Neural progenitor cell (in vitro differentiated cells): Measurements from ENCODE around the gene CLDN16. TPM values are rescaled to one million over a fixed set of nuclear protein-coding genes. Genes with fewer than 3 reads are reported as not detected.

Experiments used
- DNase-seq: peaks from one replicate; pipeline ENCODE4 v3.0.0-alpha.2; 2016; ENCODE audit warnings: low spot score
- H2AFZ ChIP-seq: fragments of 200-600 bp; sonication (generic); replicated peaks from 2 replicates; pipeline ENCODE4 v1.6.1; 2016; ENCODE audit warnings: antibody characterized with exemption
- H3F3A ChIP-seq: fragments of 200-600 bp; sonication (generic); 2 replicates; pipeline ENCODE4 v1.6.1; 2016; ENCODE audit warnings: antibody characterized with exemption, low read depth
- H3K27ac ChIP-seq: fragments of 200-600 bp; sonication (generic); 2 replicates; pipeline ENCODE4 v1.5.1; 2016; ENCODE audit warnings: mild to moderate bottlenecking
- H3K27me3 ChIP-seq: fragments of 200-600 bp; sonication (generic); 2 replicates; pipeline ENCODE4 v1.6.1; 2016; ENCODE audit warnings: mild to moderate bottlenecking, moderate library complexity
- H3K36me3 ChIP-seq: fragments of 200-600 bp; sonication (generic); 2 replicates; pipeline ENCODE4 v1.5.1; 2016
- H3K4me1 ChIP-seq: fragments of 200-600 bp; sonication (generic); 2 replicates; pipeline ENCODE4 v1.6.1; 2016; ENCODE audit warnings: mixed run types
- H3K4me2 ChIP-seq: fragments of 200-600 bp; sonication (generic); 2 replicates; pipeline ENCODE4 v1.6.1; 2016
- H3K4me3 ChIP-seq: fragments of 200-600 bp; sonication (generic); 2 replicates; pipeline ENCODE4 v1.5.1; 2016
- H3K79me2 ChIP-seq: fragments of 200-600 bp; sonication (generic); 2 replicates; pipeline ENCODE4 v1.6.1; 2016; ENCODE audit warnings: low read depth
- H3K9ac ChIP-seq: fragments of 200-600 bp; sonication (generic); 2 replicates; pipeline ENCODE4 v1.6.1; 2016
- H3K9me3 ChIP-seq: fragments of 200-600 bp; sonication (generic); 2 replicates; pipeline ENCODE4 v1.5.1; 2016; ENCODE audit warnings: low read depth
- H4K20me1 ChIP-seq: fragments of 200-600 bp; sonication (generic); 2 replicates; pipeline ENCODE4 v1.6.1; 2016; ENCODE audit warnings: low read depth
- H3K27ac Mint-ChIP-seq: 3 replicates; pipeline ENCODE4 v1.8.0; 2021; ENCODE audit warnings: mixed read lengths
- H3K27me3 Mint-ChIP-seq: 2 replicates; pipeline ENCODE4 v1.8.0; 2022; ENCODE audit warnings: low read depth, mild to moderate bottlenecking, inconsistent platforms, moderate library complexity, mixed read lengths; ENCODE audit not compliant: insufficient read depth
- H3K36me3 Mint-ChIP-seq: 3 replicates; pipeline ENCODE4 v1.8.0; 2021; ENCODE audit warnings: mixed read lengths
- H3K4me1 Mint-ChIP-seq: 3 replicates; pipeline ENCODE4 v1.8.0; 2021; ENCODE audit warnings: mixed read lengths
- H3K4me3 Mint-ChIP-seq: 3 replicates; pipeline ENCODE4 v1.8.0; 2021; ENCODE audit warnings: mild to moderate bottlenecking, moderate library complexity, mixed read lengths
- H3K9me3 Mint-ChIP-seq: 3 replicates; pipeline ENCODE4 v1.8.0; 2020; ENCODE audit warnings: mixed read lengths
- CTCF ChIP-seq: fragments of 200-600 bp; sonication (generic); IDR thresholded peaks from 2 replicates; pipeline ENCODE4 v1.5.1; 2017; ENCODE audit warnings: antibody characterized with exemption, mild to moderate bottlenecking
- EZH2 ChIP-seq: fragments of 200-600 bp; sonication (generic); IDR thresholded peaks from 2 replicates; pipeline ENCODE4 v1.6.1; 2017; ENCODE audit warnings: antibody characterized with exemption, mild to moderate bottlenecking, moderate library complexity
- EZH2phosphoT487 ChIP-seq: fragments of 200-600 bp; sonication (generic); IDR thresholded peaks from 2 replicates; pipeline ENCODE4 v1.6.1; 2017; ENCODE audit warnings: antibody characterized with exemption
- total RNA-seq: library from RNA; depleted of rRNA; stranded (reverse); fragments of >200 nt; gene quantifications from 2 replicates; pipeline ENCODE4 v1.2.3, GENCODE V29; 2015; ENCODE audit warnings: low replicate concordance

The CLDN16 gene
- total RNA-seq, 1 donor from 2014 or later, result not detected

GRCh38 chr3:190429681-190430080 lies 41.7 kb downstream of the CLDN16 start:
- H3K36me3 Mint-ChIP-seq, result no peaks in the 10 kb centered on the region
- peaks cover 2% of the 10 kb centered on the region for H3K27me3 Mint-ChIP-seq
- TF ChIP-seq EZH2phosphoT487, result no peak
- no peak for TF ChIP-seq CTCF
- TF ChIP-seq EZH2, result no peak
- H3K27ac Mint-ChIP-seq, result no peak overlapping the region
- H3K4me1 ChIP-seq, result no peaks in the 10 kb centered on the region
- peaks cover 3% of the 10 kb centered on the region for H3K9me3 Mint-ChIP-seq
- H3K4me3 ChIP-seq, result no peak overlapping the region
- no peak overlapping the region for H3K9ac ChIP-seq
- no peak overlapping the region for H3K4me3 Mint-ChIP-seq
- H4K20me1 ChIP-seq, result no peaks in the 10 kb centered on the region
- no peak overlapping the region for H3K4me2 ChIP-seq
- no peak overlapping the region for H2AFZ ChIP-seq
- no peaks in the 10 kb centered on the region for H3K27me3 ChIP-seq
- no peak overlapping the region for H3K27ac ChIP-seq
- no peaks in the 10 kb centered on the region for H3K79me2 ChIP-seq
- no peaks in the 10 kb centered on the region for H3K4me1 Mint-ChIP-seq
- no peaks in the 10 kb centered on the region for H3K9me3 ChIP-seq
- no peak for DNase-seq
- no peaks in the 10 kb centered on the region for H3F3A ChIP-seq
- no peaks in the 10 kb centered on the region for H3K36me3 ChIP-seq

- no peaks in the 10 kb centered on the region for H3K27me3 ChIP-seq
- no peaks in the 10 kb centered on the region for H3K9me3 ChIP-seq
- H2AFZ ChIP-seq, result no peak overlapping the region
- Mint-ChIP-seq H3K4me3 (no peak overlapping the region), H3K4me1 (no peaks in the 10 kb centered on the region), H3K27me3 (peaks cover 2% of the 10 kb centered on the region), H3K9me3 (peaks cover 3% of the 10 kb centered on the region), H3K36me3 (no peaks in the 10 kb centered on the region), H3K27ac (no peak overlapping the region)
- H3K4me3 ChIP-seq, result no peak overlapping the region
- no peak overlapping the region for H3K27ac ChIP-seq
- TF ChIP-seq EZH2, result no peak
- no peak for TF ChIP-seq EZH2phosphoT487
- no peak for TF ChIP-seq CTCF
- DNase-seq, result no peak
- no peak overlapping the region for H3K4me2 ChIP-seq
- no peaks in the 10 kb centered on the region for H4K20me1 ChIP-seq
- H3F3A ChIP-seq, result no peaks in the 10 kb centered on the region
- no peak overlapping the region for H3K9ac ChIP-seq
- H3K36me3 ChIP-seq, result no peaks in the 10 kb centered on the region
- no peaks in the 10 kb centered on the region for H3K4me1 ChIP-seq
- no peaks in the 10 kb centered on the region for H3K79me2 ChIP-seq
These were observed 42.9 kb downstream of the CLDN16 start for GRCh38 chr3:190430906-190431305.

- Histone ChIP-seq H3K36me3 (no peaks in the 10 kb centered on the region), H3K4me2 (no peak overlapping the region), H3F3A (no peaks in the 10 kb centered on the region), H3K27ac (no peak overlapping the region), H3K9ac (no peak overlapping the region), H3K27me3 (no peaks in the 10 kb centered on the region), H4K20me1 (no peaks in the 10 kb centered on the region), H3K4me3 (no peak overlapping the region), H3K4me1 (no peaks in the 10 kb centered on the region), H3K79me2 (no peaks in the 10 kb centered on the region), H2AFZ (no peak overlapping the region), H3K9me3 (no peaks in the 10 kb centered on the region)
- no peak overlapping the region for H3K4me3 Mint-ChIP-seq
- DNase-seq, result no peak
- no peaks in the 10 kb centered on the region for H3K4me1 Mint-ChIP-seq
- H3K36me3 Mint-ChIP-seq, result no peaks in the 10 kb centered on the region
- peaks cover 2% of the 10 kb centered on the region for H3K27me3 Mint-ChIP-seq
- no peak overlapping the region for H3K27ac Mint-ChIP-seq
- no peak for TF ChIP-seq EZH2phosphoT487
- no peak for TF ChIP-seq CTCF
- peaks cover 3% of the 10 kb centered on the region for H3K9me3 Mint-ChIP-seq
These were observed 44.3 kb downstream of the CLDN16 start for GRCh38 chr3:190432216-190432615.

GRCh38 chr3:190433626-190434025 lies 45.7 kb downstream of the CLDN16 start:
- no peaks in the 10 kb centered on the region for H3K4me1 ChIP-seq
- H3K27ac ChIP-seq, result no peak overlapping the region
- no peak overlapping the region for H3K4me2 ChIP-seq
- DNase-seq, result no peak
- H3K4me3 Mint-ChIP-seq, result no peak overlapping the region
- no peaks in the 10 kb centered on the region for H3K4me1 Mint-ChIP-seq
- no peaks in the 10 kb centered on the region for H3F3A ChIP-seq
- H2AFZ ChIP-seq, result no peak overlapping the region
- H3K9ac ChIP-seq, result no peak overlapping the region
- no peaks in the 10 kb centered on the region for H3K9me3 ChIP-seq
- H3K36me3 ChIP-seq, result no peaks in the 10 kb centered on the region
- H3K4me3 ChIP-seq, result no peak overlapping the region
- H3K36me3 Mint-ChIP-seq, result no peaks in the 10 kb centered on the region
- H4K20me1 ChIP-seq, result no peaks in the 10 kb centered on the region
- H3K27me3 ChIP-seq, result no peaks in the 10 kb centered on the region
- no peak for TF ChIP-seq EZH2
- no peak for TF ChIP-seq EZH2phosphoT487
- no peak for TF ChIP-seq CTCF
- peaks cover 2% of the 10 kb centered on the region for H3K27me3 Mint-ChIP-seq
- H3K79me2 ChIP-seq, result no peaks in the 10 kb centered on the region
- H3K9me3 Mint-ChIP-seq, result peaks cover 3% of the 10 kb centered on the region
- no peak overlapping the region for H3K27ac Mint-ChIP-seq
